Endothelial cell of umbilical vein (primary cell): ENCODE results near the gene CPB1.

Source experiments
- MYC ChIP-seq: IDR thresholded peaks from one replicate; pipeline ENCODE4 v1.6.1; 2011; ENCODE audit warnings: mild to moderate bottlenecking, low read depth, low read length
- POLR2AphosphoS5 ChIP-seq: IDR thresholded peaks from 2 replicates; pipeline ENCODE4 v1.6.1; 2012; ENCODE audit warnings: low read depth, mild to moderate bottlenecking, control low read depth, low read length, moderate library complexity; ENCODE audit not compliant: insufficient read depth
- TF ChIP-seq, protein P1 (sequence below), 2 donors: IDR thresholded peaks; 1 replicate in 1 of 2; 2 replicates in 1 of 2; pipeline ENCODE4 v1.5.1; 2011; ENCODE audit warnings: low read length in 2 of 2, mild to moderate bottlenecking in 2 of 2, moderate library complexity in 2 of 2, control low read depth in 1 of 2, inconsistent platforms in 1 of 2, low read depth in 1 of 2; ENCODE audit not compliant: insufficient read depth in 1 of 2; ENCODE audit errors: extremely low read depth in 1 of 2

DNA sequence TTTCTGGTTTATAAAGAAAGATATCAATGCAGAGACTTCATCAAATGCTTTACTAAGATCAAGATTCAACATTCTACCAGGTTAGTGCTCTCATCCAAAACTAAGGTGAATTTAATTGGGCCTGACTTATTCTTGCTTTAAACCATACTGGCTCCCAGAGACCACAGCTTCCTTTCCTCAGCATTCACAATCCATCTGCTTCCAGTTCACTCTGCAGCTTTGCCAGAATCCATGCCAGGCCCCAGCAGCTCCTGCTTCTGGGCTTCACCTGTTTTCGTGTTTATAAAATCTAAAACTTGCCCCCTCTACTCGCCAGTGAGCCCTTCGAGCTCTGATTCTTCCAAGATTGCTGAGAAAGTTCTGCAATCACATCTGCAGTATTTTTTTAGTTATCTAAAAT lies 2.3 kb downstream of the CPB1 start:
- TF ChIP-seq, protein P1, sequence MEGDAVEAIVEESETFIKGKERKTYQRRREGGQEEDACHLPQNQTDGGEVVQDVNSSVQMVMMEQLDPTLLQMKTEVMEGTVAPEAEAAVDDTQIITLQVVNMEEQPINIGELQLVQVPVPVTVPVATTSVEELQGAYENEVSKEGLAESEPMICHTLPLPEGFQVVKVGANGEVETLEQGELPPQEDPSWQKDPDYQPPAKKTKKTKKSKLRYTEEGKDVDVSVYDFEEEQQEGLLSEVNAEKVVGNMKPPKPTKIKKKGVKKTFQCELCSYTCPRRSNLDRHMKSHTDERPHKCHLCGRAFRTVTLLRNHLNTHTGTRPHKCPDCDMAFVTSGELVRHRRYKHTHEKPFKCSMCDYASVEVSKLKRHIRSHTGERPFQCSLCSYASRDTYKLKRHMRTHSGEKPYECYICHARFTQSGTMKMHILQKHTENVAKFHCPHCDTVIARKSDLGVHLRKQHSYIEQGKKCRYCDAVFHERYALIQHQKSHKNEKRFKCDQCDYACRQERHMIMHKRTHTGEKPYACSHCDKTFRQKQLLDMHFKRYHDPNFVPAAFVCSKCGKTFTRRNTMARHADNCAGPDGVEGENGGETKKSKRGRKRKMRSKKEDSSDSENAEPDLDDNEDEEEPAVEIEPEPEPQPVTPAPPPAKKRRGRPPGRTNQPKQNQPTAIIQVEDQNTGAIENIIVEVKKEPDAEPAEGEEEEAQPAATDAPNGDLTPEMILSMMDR (IDR thresholded peaks at IDR 0.05; ENCODE audit: extremely low read depth in 1 of 2, insufficient read depth in 1 of 2, low read depth in 1 of 2, low read length in 2 of 2), result no peak
- TF ChIP-seq MYC, result no peak
- TF ChIP-seq POLR2AphosphoS5, result no peak
